ENCODE data around the gene FOXP1.

DNA sequence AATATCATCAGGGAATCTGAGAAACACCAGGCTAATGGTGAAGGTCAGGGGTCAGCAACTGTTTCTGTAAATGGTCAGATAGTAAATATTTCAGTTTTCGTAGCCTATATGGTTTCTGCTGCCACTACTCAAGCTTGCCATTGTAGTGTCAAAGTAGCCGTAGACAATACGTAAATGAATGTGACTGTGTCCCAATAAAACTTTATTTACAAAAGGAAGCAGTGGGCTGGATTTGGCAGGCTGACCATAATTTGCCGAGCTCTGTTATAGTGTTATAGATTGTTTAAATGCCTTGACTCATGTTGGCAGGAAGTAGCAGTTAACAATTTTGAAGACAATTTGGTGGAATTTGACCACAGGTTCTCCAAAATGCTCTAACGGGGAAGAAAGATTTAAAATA lies 548.2 kb downstream of the FOXP1 start:
- TF ChIP-seq, protein P1, sequence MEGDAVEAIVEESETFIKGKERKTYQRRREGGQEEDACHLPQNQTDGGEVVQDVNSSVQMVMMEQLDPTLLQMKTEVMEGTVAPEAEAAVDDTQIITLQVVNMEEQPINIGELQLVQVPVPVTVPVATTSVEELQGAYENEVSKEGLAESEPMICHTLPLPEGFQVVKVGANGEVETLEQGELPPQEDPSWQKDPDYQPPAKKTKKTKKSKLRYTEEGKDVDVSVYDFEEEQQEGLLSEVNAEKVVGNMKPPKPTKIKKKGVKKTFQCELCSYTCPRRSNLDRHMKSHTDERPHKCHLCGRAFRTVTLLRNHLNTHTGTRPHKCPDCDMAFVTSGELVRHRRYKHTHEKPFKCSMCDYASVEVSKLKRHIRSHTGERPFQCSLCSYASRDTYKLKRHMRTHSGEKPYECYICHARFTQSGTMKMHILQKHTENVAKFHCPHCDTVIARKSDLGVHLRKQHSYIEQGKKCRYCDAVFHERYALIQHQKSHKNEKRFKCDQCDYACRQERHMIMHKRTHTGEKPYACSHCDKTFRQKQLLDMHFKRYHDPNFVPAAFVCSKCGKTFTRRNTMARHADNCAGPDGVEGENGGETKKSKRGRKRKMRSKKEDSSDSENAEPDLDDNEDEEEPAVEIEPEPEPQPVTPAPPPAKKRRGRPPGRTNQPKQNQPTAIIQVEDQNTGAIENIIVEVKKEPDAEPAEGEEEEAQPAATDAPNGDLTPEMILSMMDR (IDR thresholded peaks at IDR 0.05; ENCODE audit: low read depth, low read length), result no peak
- TF ChIP-seq EZH2phosphoT487 (IDR thresholded peaks at IDR 0.05; ENCODE audit: low read depth), result no peak

Data from OCI-LY3 (cell line).